NCI-H2227 (cell line): ENCODE measurements around the gene WLS.
"Not testable (repeated sequence)": the region's sequence is repeated elsewhere in the genome, so short reads cannot be mapped to it uniquely, and the experiment has no call there.

Experiments
- DNase-seq: peaks from one replicate; lab custom pipeline; 2025; ENCODE audit not compliant: unreplicated experiment; lab: John Stamatoyannopoulos, UW

Gene WLS

GRCh38 chr1:68168545-68169171, 63.7 kb downstream of the WLS start:
- DNase-seq: no peak

DNA sequence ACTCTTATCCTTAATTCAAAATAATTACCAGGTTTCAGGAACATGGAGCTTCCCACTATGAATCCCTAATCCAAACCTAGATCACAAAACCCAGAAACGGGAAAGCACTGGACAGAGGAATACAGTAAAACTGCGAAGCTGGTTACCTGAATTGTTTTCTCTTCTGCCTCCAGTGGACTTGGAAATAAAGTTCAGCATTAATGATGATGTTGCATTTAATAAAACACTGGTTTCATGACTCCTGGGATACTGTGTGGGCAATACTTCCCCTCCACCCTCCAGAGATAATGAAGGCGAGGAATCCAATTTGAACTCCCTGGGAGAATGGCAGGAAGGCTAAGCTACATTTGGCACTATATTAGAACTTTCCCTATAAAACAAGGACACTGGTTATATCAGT, 65.1 kb downstream of the WLS start:
- no peak for DNase-seq

GRCh38 chr1:68166348-68166747, 66.0 kb downstream of the WLS start:
- no peak for DNase-seq

DNA sequence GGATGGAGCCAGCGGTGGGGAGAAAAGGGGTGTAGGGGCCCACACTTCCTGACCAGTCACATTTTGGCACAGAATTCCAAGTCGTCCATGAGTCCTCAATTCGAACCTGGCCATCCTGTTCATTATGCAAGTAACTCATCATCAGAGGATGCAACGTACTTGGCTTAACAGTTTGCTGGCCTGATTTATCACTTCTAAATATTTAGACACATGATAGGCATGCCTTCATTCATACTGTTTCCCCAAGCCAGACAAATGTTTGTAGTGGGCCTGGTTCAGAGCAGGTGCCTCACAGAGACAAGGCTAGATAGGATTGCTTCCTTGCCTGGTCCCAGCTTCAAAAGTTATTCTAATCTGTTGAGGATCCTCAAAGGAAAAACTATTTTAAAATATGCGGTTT, 66.7 kb downstream of the WLS start:
- DNase-seq: no peak

DNA sequence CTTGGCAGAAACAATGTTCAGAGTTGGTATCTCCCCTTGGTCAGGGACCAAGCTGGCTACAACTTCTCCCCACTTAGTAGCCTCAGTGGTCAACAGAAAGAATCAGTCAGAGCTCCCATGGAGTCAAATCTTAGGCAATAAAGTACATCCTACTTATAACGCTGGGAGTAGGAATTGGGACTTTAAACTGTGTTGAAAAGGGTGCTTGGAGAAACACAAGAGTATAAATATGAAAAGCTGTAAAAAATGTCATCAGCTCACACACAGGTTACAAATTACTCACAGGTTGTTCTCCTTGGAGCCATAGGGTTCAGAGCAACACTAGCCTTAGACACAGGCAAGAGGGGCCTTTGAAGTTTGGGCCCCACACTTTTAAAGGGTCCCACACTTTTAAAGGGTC, 67.4 kb downstream of the WLS start:
- no peak for DNase-seq

DNA sequence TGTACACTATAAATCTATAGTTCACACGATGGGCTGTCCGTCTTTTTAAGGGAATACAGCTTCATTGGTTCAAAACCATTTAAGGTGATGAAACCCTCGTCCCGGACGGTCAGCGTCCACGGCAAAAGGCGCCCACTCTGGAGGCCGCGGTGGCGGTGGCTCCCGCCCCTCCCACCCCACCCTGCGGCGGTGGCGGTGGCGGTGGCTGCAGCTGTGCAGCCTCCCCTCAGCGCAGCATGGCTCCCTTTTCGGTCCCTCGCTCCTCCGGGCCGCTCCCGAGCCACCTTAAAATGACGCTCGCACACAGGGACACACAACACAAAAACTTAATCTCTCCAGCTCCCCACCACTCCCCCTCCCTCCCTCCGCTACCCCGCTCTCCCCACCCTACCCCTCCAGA, 69.1 kb downstream of the WLS start:
- no peak for DNase-seq

- DNase-seq: no peak
Observed at GRCh38 chr1:68162761-68163160, 69.6 kb downstream of the WLS start.

GRCh38 chr1:68161672-68162071, 70.7 kb downstream of the WLS start:
- not testable (repeated sequence) for DNase-seq

DNA sequence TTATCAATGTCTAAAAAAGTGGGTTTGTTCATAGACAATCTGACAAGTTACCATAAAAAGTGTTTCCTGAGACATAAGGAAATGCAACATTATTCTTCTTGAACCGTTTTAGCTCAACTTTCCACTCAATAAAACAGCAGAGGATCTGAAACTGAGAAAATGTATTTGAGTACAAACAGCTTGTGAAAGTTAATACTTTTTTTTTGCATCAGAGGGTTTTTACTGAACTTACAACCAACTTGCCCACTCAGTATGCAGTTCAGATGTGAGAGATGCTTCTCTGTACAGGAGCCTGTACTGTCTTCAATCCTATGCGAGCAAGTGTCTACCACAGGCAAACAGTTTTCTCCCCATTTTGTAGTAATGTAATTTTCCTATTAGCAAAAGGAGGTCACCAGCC, 71.4 kb downstream of the WLS start:
- DNase-seq: not testable (repeated sequence)

DNA sequence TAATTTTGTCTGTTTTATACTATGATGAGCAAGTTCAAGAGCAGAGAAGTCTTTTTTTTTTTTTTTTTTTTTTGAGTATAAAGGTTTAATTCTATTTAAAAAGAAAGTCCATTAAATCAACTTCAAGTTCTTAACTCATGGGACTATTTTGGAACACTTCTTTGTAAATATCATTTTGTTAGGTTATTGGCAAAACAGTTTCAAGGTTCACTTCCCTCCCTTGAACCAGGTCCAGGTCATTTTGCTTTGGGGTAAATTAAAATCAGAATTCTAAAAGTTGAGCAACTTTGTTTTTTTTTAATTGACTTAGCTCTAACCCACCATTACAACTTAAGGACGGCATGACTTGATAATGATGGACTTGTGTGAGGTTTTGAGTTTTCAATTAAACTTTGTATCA, 72.3 kb downstream of the WLS start:
- no peak for DNase-seq

- DNase-seq: no peak
Observed at GRCh38 chr1:68158837-68159236, 73.5 kb downstream of the WLS start.

DNA sequence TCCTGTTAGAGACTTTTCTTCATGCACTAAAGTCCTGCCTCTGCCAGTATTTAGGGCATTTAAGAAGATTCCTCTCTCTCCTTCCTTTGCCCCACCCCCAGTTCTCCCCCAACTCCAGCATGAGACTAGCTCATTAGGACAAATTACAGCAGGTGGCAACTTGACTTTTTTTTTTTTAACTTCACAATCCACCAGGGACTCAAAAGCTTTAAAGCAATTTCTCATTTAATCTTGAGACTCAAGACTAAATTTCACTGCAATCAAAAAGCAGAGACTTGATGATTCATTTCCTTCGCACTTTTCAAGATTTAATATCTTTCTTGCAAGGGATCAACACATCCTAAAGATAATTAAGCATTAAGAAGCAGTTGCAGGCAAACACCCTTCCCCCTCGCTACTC, 74.9 kb downstream of the WLS start:
- no peak for DNase-seq

DNA sequence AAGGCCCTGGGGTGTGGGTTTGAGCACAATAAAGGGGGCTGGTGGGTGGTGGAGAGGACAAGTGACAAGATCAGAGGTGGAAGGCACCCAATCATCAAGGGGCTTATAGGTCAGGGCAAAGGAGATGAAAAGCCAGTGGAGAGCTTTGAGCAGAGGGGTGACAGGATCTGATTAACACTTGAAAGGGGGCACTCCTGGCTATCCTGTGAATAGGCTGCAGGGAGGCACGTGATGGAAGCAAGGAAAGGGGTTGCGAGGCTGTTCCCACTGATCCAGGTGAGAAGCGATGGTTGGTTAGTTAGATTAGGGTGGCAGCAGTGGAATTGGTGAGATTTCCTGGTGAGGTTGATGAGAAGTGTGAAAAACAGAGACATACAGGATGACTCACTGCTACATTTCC, 80.6 kb downstream of the WLS start:
- DNase-seq: no peak

DNA sequence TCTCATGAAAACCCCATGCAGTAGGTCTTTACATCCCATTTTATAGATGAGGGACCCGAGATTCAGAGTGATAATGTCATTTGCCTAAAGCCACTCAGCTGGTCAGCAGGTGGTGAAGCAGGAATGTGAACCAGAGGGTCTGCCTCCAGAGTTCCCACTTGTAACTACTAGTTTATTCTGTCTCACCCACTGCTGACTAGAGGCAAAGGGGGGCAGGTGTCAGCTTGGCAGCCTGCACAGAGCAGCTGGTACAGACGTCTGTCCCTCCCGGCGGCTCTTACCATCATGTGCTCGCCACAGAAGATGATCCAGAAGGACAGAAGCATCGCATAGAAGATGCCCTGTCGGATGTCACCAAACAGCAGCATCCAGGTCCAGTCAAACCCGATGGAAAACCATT, 82.4 kb downstream of the WLS start:
- DNase-seq: no peak

GRCh38 chr1:68149110-68149798, 83.1 kb downstream of the WLS start:
- no peak for DNase-seq

DNA sequence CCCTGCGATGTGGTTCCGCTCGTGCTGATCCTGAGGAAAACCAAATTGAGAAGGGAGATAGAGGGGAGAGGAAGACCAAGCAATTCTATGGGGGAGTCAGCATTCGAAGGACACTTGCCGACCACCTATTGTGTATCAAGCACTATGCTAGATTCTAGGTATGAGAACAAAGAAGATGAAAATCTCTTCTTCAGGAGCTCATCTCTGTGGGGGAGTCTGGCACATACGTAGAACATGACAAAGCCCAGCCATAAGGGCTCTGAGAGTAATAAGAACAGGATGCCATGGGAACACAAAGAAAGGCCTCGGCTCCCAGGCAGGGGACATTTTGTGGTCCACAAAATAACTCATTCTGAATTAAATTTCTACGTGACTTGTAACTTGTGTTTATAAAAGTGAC, 83.7 kb downstream of the WLS start:
- DNase-seq: no peak

DNA sequence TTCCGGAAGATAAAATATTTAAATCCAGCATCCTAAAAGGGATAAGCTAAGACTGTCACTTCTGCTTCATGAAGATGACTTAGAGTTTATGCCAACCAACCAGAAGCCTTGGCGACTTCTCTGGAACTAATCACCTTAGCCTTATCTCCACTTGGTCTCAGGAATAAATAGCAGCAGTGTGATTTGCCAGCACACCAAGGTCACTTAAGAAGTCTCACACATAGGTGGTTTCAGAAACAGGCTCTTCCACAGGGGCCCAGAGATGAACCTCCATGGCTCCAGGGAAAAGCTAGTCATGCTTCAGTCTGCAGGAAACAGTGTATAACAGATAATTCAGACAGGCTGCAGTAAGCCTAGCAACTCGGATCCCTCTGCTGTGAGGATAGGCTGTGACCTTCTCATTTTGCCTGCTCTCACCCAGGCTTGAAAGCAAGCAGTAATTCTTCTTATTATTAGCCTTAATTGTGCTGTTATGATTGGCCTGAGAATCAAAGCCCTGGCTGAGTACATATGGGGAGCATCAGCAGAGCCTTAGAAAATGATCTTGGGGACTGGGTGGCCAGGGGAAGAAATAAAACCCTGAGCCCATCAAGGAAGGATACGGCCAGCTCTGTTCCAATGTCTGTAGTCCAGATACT, 84.7 kb downstream of the WLS start:
- no peak for DNase-seq

DNA sequence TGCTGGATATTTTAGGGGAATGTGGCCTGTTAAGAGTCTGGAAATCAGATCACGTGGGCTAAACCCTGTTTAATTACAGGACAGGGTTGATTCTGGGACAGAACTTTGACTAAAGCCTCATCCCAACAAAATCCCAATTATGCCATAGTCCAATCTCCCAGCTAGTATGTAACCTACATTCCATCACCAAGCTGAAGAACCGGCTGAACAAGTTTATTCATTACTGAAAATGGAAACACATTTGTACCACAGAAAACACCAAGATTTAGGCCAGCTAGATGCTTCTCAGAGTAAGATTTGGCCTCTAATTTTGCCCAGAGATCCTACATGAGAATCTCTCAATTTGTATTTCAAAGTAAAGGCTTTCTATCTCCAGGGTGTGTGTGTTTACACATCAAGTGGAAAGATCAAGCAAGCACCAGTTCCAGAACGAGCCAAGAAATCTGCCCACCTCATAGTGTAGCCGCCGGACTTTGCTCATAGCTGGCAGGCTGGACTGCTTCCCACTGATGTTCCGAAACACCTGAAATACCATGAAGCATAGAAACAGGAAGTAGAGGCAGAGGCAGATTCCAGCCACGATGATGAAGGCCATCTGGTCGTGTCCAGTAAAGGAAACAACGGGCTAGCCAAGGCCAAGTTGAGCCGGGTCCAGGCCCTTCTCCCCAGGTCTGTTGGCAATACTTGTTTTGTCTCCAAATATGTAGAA, 86.8 kb downstream of the WLS start:
- no peak for DNase-seq

GRCh38 chr1:68144856-68145255, 87.5 kb downstream of the WLS start:
- DNase-seq: no peak

- DNase-seq: no peak
Observed at GRCh38 chr1:68143633-68144032, 88.7 kb downstream of the WLS start.

- no peak for DNase-seq
Observed at GRCh38 chr1:68142461-68142860, 89.9 kb downstream of the WLS start.

- DNase-seq: no peak
Observed at GRCh38 chr1:68142036-68142435, 90.3 kb downstream of the WLS start.
